NCI-H2029 treated with DMSO at 0.1 percent for 48 hours (cell line): ENCODE measurements around the gene BAIAP2L2.
"Not testable (repeated sequence)": the region's sequence is repeated elsewhere in the genome, so short reads cannot be mapped to it uniquely, and the experiment has no call there.

Source experiments
- DNase-seq: peaks from one replicate; lab custom pipeline; 2025; lab: John Stamatoyannopoulos, UW

Gene BAIAP2L2

DNA sequence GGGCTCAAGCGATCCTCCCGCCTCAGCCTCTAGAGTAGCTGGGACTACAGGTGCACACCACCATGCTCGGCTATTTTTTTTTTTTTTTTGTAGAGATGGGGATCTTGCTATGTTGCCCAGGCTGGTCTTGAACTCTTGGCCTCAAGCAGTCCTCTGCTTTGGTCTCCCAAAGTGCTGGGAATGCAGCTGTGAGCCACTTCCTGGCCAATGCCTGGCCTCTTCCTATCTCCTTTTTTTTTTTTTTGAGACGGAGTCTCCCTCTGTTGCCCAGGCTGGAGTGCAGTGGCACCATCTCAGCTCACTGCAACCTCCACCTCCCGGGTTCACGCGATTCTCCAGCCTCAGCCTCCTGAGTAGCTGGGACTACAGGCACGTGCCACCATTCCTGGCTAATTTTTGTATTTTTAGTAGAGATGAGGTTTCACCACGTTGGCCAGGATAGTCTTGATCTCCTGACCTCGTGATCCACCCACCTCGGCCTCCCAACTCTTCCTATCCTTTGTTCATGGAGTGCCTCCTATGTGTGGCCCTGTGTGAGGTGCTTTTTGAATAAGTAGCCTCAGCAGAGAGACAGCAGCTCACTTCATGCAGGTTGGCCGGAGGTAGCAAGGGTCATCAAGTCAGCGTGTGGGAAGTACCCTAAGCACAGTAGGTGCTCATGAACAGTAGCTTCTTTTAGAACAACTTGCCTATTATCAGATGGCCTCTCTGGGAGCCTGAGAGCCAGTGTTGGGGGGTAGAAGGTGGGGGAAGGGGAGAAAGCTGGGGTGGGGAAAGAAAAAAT lies 72.9 kb downstream of the BAIAP2L2 start:
- not testable (repeated sequence) for DNase-seq

- DNase-seq = no peak
Observed at GRCh38 chr22:38036392-38037062, 74.0 kb downstream of the BAIAP2L2 start.

DNA sequence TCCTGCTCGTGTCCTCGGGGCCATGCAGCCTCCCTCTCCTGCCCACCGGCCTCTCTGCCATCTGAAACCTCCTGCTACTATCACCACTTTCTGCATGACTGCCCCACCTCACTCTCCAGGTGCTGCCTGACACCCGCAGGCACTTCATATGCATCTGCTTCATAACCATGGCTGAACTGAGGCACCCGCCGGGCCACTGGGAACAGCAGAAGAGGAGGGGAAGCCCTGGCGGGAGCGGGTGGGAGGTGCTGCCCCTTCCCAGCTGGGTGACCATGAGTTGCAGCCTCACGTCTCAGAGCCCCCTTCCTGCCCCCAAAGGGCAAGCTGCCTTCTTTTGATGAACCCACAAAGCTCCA lies 75.0 kb downstream of the BAIAP2L2 start:
- DNase-seq = no peak
